GOT3 (cell line): ENCODE results near the gene CREG1.
"Not testable (repeated sequence)": the region's sequence is repeated elsewhere in the genome, so short reads cannot be mapped to it uniquely, and the experiment has no call there.

Experiments used
- DNase-seq: peaks from one replicate; lab custom pipeline; 2025; ENCODE audit warnings: mixed read lengths; lab: John Stamatoyannopoulos, UW

Gene CREG1

DNA sequence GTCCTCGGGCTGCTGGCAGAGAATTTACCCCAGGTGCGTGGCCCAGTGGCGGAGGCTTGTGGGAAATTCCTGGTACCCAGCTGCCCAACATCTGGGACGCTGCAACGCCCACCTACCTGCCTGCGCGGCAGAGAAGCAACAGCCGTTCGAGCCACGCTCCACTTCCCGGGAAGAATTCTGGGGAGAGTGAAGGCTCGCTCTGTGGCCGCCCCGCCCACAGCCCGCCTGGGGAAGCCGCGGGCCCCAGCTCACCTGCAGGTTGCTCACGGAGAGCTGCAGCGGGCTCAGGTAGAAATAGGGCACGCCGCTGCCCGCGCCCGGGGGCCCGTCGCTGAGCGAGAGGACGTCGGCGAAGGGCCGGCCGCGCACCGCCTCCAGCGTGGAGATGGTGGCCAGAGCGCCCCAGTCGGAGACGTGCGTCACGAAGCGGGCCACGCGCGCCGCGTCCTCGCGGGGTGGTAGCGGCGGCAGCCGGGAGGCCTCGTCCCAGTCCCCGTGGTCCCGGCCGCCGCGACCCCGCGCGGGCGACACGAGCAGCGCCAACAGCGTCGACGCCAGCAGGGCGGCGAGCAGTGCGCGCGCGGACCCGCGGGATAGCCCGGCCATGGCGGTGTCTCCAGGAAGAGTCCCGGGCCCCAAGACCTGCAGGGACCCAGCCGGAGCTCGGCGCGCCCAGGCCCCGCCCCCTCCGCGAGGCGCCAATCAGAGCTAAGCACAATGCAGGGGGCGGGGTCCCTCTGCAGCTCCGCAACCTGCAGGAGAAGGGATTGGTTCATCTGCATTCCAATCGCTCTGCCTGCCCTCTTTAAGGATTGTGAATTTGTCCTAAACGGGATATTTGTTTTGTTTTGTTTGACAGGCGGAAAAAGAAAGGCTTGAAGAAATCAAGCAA lies at the start of gene CREG1:
Gene CREG1 (minus strand): TSS at position 627 of the 892 bp plus-strand sequence.
- peak; percentile 88 for DNase-seq

DNA sequence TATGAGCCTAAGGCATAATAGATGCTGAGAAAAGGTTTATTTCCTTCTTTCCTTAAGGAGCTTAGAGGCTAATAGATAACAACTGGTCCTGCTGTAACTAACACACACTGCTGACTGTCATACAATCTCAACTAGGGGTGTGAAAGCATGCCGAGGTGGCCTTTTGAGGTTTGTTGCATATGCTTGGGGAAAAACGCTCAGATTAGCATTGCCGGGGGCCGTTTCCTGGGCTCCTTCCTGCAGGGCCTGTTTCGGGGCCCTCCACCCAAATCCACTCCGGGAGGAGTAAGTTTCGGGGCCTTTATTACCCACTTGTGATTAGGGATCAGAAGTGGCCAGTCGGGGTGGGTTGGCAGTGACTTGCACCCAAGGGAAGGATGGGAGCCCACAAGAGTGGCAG lies 49.3 kb upstream of the CREG1 start:
- DNase-seq, result no peak

DNA sequence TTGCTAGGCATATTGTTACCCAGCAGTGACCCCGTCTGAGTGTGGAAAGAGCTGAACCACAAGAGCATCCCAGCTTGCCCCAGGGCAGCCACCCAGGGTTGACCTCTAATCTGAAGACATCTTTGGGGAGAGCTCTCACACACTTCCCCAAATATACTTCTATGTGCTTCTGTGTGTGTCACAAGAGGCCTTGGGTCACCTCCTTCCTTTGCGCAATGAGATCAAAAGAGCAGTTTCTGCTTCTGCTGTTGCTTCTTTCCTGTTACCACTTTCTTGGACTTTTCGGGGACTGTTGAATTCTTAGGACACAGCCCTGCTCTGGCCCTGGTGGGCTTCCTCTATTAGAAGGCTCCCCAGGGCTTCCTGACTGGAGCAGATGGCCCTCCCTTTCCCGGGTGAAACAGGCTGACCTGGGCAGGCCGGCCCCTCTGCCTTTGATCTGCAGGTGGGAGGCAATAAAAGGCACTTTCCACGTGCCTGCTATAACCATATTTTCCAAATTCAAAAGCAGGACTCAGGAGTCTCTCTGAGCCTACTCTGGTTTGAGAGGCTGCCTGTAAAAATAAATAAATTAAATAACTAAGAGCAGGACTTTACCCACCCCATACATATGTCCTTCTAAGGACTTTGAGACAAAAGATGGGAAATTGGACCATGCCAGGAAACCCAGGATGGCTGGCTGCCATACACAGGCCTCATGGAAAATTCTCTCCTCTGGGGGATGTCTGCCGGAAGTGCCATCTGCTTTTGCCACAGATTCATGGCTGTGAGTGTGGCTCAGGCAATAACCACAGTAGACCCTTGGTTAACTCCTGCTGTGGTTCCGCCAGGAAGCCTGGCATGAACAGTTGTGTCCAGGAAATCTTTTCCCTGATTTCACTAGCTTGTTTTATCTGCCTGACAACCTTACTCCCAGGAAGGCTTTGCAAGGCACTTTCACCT lies 48.2 kb upstream of the CREG1 start:
- DNase-seq, result no peak

DNA sequence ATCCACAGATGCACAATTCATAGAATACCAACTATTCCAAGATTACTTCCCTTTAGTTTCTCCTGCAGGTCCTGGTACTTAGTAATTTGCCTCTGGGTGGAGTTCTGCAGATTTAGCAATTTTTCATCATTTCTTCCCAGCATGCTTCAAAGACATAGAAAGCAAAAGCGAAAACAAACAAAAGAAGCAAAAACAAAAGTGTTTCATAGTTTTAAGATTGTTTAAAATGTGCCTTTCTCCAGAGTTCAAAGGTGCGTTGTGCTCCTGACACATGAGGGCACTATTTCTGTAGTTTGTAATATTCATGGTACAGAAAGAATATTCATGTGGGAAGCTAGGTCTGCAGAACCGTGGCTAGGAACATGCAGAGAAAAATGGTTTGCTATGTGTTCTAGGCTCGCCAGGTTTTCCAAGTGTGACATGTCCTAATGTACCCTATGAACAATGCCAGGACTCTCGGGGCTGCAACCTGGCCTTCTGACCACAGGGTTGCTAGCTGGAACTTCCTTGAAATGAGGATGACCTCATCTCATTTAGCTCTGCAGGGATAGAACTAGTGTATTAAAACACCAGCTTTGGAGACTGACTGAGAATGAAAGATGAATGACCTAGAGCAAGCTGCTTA lies 46.5 kb upstream of the CREG1 start:
- DNase-seq, result peak; percentile 29

DNA sequence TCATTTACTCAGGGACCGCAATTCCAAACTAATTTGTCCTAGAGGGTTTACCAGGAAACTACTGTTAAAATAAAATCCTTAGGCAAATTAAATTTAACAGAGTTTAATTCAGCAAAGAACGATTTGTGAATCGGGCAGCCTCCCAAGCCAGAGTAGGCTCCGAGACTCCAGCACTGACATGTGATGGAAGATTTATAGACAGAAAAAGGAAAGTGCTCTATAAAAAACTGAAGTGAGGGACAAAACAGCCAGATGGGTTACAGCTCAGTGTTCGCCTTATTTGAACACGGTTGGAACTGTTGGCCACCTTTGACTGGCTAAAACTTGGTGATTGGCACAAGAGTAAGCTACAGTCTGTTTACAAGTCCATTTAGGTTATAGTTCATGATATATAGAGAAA lies 41.3 kb upstream of the CREG1 start:
- DNase-seq, result no peak

DNA sequence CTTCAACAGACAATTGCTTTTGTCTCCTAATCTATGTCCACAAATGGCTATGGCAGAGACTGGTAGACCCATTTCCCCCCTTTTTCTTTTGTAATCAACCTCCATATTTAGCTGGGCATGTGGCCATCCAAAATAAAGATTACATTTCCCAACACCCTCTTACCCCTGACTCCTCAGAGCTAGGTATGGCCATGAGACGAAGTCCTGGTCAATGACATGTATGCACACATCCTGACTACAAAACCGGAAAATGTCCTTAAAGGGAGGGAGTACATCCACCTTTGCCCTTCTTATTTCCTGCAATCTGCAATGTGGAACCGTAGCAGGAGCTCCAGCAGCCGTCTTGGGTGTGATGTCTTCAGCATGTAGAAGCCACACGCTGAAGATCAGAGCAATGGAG lies 40.3 kb upstream of the CREG1 start:
- DNase-seq, result no peak

DNA sequence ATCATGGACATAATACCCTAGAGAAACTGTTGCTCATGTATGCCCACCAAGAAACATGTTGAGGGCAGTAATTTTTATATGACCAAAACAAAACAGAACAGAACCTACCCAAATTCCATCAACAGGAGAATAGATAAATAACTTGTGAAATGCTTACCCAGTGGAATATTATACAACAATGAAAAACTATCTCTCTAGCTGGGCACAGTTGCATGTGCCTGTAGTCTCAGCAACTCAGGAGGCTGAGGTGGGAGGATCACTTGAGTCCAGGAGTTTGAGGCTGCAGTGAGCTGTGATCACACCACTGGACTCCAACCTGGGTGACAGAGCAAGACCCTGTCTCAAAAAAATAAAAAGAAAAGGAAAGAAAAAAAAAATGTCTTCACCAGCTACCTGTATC lies 38.9 kb upstream of the CREG1 start:
- DNase-seq, result no peak

DNA sequence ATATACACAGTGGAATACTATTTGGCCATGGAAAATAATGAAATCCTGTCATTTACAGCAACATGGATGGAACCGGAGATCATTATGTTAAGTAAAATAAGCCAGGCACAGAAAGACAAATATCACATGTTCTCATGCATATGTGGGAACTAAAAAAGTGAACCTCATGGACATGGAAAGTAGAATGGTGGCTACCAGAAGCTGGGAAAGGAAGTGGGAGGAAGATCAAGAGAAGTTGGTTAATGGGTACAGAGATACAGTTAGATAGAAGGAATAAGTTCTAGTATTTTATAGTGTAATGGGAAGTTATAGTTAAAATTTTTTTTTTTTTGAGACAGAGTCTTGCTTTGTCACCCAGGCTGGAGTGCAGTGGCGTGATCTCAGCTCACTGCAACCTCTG lies 34.8 kb upstream of the CREG1 start:
- DNase-seq, result no peak

DNA sequence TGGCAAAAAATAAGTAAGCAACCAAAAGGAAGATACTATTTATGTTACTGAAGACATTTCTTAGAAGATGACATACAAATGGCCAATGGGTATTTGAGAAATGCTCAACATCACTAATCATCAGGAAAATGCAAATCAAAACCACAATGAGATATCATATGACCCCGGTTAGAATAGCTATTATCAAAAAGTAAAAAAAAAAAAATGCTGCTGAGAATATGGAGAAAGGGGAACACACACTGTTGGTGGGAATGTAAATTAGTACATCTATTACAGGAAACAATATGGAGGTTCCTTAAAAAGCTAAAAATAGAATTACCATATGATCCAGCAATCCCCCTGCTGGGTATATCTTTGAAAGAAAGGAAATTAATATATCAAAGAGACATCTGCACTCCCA lies 34.3 kb upstream of the CREG1 start:
- no peak for DNase-seq

DNA sequence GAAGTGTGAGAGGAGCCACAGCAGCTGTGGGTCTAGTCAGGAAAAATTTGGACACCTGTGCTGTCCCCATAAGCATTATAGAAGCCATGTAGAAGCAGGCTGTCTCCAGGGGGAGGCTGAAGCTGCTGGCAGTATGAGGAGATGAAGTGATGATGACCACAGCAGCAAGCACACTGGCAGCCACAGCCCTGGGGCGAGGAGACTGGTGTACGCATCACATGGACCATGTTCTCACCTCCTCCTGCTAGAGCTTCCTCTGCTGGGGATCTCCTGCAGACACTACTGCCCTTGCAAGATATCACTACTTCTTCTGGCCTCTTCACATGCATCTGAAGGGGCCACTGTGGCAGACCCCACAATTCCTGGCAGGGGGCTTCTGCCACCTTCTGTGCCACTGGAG lies 33.8 kb upstream of the CREG1 start:
- no peak for DNase-seq

DNA sequence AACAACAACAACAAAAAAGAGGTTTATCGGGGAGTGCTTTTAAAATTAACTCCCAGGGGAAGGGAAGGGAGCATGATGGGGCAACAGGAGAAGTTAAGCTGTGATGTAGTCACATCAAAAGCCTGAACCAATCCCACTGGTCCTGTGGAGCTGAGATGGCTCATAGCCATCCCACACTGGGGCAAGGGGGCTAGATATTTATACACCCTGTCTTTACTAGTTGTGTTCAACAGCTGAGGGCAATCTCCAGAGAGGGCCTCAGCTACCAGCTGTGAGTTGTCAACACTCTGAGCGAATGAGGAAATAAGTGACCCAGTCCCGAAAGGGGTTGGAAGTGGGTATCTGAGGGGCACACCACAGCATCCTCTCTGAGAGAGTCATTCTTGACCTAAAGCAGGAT lies 31.0 kb upstream of the CREG1 start:
- no peak for DNase-seq

DNA sequence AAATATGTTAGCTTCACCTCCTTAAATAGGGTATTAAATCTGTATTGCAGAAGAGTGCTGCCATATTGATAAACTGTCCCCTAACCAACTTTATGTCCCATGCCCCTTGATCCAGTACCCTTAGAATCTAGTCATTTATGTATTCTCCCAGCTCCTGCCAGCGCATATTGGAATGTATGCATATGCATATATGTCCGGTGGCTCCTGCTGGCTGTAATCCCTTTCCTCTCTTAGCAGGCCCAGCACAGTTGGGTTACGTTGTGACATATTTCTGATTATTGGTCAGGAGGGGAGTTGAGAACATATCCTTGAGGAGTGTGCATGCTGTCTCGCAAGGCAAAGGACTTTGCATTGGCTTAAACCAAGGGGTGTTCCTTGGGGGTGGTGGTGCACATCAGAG lies 29.2 kb upstream of the CREG1 start:
- no peak for DNase-seq

DNA sequence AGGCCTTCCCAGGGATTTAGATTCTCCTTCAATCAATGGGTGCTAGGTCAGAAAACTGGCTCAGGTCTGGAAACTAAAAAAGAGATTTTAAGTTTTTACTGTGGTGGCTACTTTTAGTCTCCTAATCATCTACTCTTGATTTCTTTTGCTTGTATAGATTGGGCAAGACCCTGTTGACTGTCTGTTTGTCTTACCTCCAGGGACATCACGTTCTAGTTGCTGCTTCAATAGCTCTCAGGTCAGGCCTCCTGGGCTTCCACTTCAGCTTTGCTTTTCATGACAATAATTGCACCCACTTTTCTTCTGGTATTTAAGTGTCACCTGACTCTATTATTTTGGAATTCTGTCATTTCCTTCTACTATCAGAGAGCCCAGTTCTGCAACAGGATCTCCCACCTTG lies 28.5 kb upstream of the CREG1 start:
- no peak for DNase-seq

DNA sequence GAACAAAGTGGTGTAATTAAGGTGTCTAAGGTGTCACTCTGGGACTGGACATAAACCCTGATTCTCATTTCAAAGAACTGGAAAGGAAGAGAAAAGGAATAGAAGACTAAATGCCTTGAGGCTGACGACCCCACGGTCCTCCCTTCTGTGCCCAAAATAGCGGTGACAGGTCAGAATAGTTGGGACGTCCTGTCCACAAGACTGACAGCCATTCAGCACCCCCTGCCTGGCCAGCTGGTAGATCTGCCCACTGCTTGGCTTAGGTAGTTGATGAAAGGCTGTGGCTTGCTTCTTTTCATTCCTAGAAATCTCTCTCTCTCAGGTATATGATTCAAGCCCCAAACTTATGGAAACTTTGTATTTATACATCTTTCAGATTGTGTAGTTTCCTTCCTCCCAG lies 26.4 kb upstream of the CREG1 start:
- no peak for DNase-seq

DNA sequence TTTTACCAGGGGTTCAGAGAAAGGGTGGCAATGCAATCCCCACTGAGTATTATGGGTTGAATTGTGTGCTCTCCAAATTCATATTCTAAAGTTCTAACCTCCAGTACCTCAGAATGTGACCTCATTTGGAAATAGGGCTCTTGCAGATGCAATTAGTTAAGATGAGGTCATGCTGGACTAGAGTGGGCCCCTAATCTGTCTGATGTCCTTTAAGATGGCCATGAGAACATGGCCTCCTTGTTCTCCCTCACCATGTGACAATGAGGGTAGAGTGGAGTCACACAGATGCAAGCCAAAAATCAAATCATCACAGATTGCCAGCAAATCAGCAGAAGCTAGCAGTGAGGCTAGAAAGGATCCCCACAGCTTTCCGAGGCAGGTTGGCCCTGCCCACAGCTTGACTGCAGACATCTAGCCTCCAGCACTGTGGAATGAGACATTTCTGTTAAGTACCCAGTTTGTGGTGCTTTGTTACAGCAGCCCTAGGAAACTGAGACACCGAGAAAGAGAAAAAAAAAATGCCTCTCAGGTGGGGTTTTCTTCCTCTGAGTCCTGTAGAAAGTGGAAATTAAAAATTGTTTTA lies 25.5 kb upstream of the CREG1 start:
- no peak for DNase-seq

DNA sequence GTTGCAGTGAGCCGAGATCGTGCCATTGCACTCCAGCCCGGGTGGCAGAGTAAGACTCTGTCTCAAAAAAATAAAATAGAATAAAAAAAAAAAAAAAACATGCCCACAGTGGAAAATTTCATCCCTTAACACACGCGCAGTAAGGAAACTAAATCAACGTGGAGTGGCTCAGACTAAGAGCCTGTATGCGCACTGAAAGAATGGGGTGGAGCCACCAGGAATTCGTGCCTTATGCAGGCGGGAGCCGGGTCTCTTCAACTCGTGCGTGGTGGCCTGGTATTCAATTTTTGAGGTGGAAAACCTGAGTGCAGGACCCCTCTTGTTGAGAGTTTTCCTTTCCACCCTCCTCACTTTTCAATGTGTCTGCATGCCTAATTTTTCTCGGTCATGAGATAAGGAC lies 22.1 kb upstream of the CREG1 start:
- DNase-seq, result no peak

DNA sequence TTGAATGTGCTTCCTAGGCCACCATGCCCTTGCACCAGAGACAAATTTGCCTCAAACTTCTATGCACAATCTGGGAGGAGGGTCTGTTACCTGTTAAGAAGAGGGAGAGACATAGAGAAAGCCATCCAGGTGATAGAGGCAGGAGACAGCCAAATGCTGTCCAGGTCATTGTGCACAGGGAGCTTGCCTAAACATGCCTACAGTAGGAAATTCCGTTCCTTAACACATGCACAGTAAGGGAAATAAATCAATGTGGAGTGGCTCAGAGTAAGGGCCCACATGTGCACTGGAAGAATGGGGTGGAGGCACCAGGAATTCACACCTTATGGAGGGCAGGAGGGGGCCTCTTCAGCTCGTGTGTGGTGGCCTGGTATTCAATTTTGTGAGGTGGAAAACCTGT lies 19.5 kb upstream of the CREG1 start:
- no peak for DNase-seq

DNA sequence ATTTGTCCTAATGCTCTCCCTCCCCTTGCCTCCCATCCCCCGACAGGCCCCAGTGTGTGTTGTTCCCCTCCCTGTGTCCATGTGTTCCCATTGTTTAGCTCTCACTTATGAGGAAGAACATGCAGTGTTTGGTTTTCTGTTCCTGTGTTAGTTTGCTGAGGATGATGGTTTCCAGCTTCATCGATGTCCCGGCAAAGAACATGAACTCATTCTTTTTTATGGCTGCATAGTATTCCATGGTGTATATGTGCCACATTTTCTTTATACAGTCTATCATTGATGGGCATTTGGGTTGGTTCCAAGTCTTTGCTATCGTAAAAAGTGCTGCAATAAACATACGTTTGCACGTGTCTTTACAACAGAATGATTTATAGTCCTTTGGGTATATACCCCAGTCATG lies 17.1 kb upstream of the CREG1 start:
- not testable (repeated sequence) for DNase-seq

DNA sequence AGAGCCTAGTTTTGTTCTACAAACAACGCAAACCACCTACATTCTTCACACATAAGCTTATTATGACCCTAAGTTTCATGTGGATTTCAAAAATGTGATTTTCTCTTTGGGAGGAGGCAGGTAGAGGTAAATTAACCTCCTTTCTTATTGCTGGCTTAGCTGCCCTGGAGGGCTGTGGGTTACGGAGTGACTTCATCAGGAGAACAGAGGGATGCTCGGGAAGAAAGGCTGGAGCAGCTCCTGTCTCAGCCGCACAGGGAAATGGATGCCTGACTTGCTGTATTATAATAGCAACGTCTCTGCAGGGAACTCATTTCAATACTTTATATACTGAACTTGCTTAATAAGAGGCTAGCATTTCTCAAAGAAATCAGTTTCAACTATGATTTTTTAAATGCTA lies 14.1 kb upstream of the CREG1 start:
- DNase-seq, result no peak

DNA sequence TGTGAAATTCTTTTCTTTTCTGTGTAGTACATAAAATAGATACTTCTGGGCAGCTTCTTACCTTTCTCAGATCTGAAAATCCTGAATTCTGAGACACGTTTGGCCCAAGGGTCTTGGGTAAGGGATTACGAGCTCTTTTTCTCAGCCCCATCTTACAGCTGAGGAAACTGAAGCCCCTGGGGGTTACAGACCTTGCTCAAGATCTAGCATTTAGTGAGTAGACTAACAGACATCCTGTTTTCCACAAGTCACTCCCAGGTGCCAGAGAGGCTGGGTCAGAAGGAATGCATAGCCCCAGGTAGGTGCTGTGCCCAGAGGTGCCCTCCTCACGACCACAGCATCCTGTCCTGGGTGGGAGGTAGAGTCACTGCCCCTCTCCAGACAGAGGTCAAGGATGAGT lies 13.2 kb upstream of the CREG1 start:
- DNase-seq, result no peak

DNA sequence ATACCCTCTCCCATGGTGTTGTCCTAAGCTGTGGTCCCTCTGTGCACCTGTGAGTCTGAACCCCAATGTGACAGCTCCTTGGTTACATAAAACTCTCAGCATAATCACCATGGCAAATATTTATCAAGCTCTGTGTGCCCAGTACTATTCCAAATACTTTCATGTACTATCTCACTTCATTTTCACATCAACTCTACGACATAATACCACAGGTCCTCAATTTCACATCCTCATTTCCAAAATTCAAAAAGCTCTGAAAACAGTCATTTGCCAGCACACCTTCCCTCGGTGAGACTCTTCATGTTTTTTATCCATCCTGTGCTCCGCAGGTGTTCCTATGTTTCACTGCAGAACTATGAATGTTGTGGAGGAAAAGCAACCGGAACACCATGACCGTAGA lies 12.4 kb upstream of the CREG1 start:
- DNase-seq, result no peak

DNA sequence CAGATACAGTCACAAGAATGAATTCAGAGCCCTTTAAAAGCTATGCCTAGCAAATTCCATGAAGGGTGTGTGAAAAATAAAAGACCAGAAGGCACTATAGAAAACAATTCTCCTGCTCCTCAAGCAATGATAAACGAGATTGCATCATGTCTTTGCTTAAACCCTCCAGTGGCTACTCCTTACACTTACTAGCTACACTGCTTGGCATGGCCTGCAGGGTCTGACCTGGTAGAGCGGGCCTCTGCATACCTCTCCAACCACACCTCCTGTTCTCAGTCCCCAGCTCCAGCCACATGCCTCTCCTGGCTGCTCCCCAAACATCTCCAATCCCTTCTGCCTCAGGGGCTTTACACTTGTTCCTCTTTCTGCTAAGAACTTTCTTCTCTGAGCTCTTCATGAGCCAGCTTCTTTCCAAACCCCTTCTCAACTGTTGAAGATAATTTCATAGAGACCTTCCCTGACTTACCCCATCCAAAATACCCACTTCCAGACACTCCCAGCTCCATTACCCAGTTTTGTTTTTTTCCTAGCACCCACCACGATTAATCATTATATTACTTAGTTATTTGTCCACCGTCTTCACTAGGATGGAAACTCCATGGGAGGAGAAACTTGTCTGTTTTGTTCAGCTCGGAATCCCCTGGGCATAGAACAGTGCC lies 11.2 kb upstream of the CREG1 start:
- DNase-seq, result no peak
